Ovary (tissue), 3 donors: Measurements from ENCODE around the gene MVB12A.

Source experiments
- EP300 ChIP-seq: sonication (generic); formaldehyde crosslinking; IDR thresholded peaks from one replicate; pipeline ENCODE4 v1.6.1; 2017; ENCODE audit warnings: antibody characterized with exemption
- POLR2A ChIP-seq: fragments of 450-650 bp; IDR thresholded peaks from one replicate; pipeline ENCODE4 v1.6.1; 2017; ENCODE audit warnings: antibody characterized with exemption, mild to moderate bottlenecking, moderate library complexity
- TF ChIP-seq, protein P1 (sequence below), 3 donors: fragments of 450-650 bp in 2 of 3; fragments of 200-600 bp in 1 of 3; IDR thresholded peaks; one replicate each; pipeline versions ENCODE4 v1.5.1 to v1.8.0; 2016 to 2022; ENCODE audit warnings: antibody characterized with exemption in 3 of 3, mild to moderate bottlenecking in 1 of 3
- donor health status: DM: no; HTN: no; CAD: no.

DNA sequence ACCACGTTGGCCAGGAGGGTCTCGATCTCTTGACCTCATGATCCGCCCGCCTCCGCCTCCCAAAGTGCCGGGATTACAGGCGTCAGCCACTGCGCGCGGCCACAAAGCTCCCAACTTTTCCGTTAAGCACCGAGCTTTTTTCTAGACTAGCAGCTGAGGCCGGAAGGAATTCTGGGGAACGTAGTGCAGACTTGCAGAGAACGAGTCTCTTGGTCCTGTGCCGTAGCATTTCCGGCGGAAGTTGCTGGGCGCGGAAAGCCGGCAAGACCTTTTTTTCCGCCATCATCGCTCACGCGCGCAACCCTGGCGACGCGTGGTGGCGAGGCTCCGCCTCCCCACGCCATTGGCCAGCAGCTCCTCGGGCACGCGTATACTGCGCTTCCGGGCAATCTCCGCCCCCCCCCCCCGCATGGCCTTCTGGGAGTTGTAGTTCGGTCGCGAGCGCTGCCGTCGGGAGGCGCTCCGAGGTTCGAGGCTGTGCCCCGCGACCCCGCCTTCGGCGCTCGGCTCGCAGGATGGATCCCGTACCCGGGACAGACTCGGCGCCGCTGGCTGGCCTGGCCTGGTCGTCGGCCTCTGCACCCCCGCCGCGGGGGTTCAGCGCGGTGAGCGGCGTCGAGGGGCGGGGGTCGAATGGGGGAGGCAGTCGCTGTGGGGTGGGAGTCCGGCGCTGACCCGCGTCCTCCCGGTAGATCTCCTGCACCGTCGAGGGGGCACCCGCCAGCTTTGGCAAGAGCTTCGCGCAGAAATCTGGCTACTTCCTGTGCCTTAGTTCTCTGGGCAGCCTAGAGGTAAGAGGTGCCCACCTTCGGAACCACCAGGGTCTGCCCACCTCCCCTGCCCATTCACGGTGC, at the start of gene MVB12A:
- TF ChIP-seq, protein P1, sequence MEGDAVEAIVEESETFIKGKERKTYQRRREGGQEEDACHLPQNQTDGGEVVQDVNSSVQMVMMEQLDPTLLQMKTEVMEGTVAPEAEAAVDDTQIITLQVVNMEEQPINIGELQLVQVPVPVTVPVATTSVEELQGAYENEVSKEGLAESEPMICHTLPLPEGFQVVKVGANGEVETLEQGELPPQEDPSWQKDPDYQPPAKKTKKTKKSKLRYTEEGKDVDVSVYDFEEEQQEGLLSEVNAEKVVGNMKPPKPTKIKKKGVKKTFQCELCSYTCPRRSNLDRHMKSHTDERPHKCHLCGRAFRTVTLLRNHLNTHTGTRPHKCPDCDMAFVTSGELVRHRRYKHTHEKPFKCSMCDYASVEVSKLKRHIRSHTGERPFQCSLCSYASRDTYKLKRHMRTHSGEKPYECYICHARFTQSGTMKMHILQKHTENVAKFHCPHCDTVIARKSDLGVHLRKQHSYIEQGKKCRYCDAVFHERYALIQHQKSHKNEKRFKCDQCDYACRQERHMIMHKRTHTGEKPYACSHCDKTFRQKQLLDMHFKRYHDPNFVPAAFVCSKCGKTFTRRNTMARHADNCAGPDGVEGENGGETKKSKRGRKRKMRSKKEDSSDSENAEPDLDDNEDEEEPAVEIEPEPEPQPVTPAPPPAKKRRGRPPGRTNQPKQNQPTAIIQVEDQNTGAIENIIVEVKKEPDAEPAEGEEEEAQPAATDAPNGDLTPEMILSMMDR (IDR thresholded peaks at IDR 0.05): no peak
- peak; percentile 35 for TF ChIP-seq POLR2A
- peak; percentile 80 for TF ChIP-seq EP300
